ENCODE data around the gene SLCO3A1.

GRCh38 chr15:91879158-91879557, 25.6 kb downstream of the SLCO3A1 start:
- TF ChIP-seq CTCF (conservative IDR thresholded peaks at IDR 0.05; ENCODE audit: low read length) (no peak), EZH2phosphoT487 (IDR thresholded peaks at IDR 0.05; ENCODE audit: borderline replicate concordance, low read depth, low read length) (no peak)
